ENCODE results near the gene PTPRA. TPM values are rescaled to one million over a fixed set of nuclear protein-coding genes. Genes with fewer than 3 reads are reported as not detected.

Gene PTPRA
- total RNA-seq, 1 experiment from 2014 or later: 57.0 TPM

DNA sequence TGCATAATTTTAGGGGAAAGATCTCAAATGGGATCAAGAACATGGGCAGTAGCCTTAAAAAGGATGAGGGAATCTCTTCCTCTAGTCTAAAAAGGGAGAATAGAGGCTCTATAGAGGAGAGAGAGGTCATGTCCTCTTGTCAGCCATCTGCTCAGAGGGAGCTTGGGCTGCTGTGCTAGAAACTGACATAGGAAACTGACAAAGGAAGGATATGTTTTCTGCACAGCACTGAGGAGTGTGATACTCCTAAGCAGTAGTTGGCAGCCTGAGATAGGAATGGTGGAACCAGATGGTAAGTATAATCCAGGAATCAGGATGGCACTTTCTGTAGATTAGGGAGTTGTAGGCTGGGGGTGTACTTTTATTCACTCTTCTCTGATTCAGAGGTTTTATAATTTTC is 59.2 kb downstream of the PTPRA start:
- intact Hi-C loops (cut with micrococcal nuclease; ENCODE audit: unreplicated experiment): no loop called here
- Mint-ChIP-seq H3K4me1 (ENCODE audit: low read depth, unreplicated experiment) (no peaks in the 10 kb centered on the region), H3K4me3 (ENCODE audit: unreplicated experiment) (no peak overlapping the region), H3K27ac (ENCODE audit: unreplicated experiment) (no peak overlapping the region), H3K27me3 (ENCODE audit: insufficient read depth, unreplicated experiment) (no peaks in the 10 kb centered on the region), H3K36me3 (ENCODE audit: insufficient read depth, unreplicated experiment) (peaks cover 8% of the 10 kb centered on the region), H3K9me3 (ENCODE audit: unreplicated experiment) (no peaks in the 10 kb centered on the region)
- Histone ChIP-seq H3K9me3 (no peaks in the 10 kb centered on the region; the same call in 1 of the 2 replicates), H3K27me3 (replicated peaks; ENCODE audit: control insufficient read depth, insufficient read depth, low read length) (no peaks in the 10 kb centered on the region), H3K4me3 (ENCODE audit: low read depth, low read length) (no peak overlapping the region), H3K36me3 (ENCODE audit: control insufficient read depth, insufficient read depth, low read length) (no peaks in the 10 kb centered on the region), H3K4me1 (no peaks in the 10 kb centered on the region)
- TF ChIP-seq, protein P1, sequence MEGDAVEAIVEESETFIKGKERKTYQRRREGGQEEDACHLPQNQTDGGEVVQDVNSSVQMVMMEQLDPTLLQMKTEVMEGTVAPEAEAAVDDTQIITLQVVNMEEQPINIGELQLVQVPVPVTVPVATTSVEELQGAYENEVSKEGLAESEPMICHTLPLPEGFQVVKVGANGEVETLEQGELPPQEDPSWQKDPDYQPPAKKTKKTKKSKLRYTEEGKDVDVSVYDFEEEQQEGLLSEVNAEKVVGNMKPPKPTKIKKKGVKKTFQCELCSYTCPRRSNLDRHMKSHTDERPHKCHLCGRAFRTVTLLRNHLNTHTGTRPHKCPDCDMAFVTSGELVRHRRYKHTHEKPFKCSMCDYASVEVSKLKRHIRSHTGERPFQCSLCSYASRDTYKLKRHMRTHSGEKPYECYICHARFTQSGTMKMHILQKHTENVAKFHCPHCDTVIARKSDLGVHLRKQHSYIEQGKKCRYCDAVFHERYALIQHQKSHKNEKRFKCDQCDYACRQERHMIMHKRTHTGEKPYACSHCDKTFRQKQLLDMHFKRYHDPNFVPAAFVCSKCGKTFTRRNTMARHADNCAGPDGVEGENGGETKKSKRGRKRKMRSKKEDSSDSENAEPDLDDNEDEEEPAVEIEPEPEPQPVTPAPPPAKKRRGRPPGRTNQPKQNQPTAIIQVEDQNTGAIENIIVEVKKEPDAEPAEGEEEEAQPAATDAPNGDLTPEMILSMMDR (IDR thresholded peaks at IDR 0.05; ENCODE audit: insufficient read depth in 1 of 2, low read depth in 1 of 2, low read length in 1 of 2, severe bottlenecking in 1 of 2, unreplicated experiment in 1 of 2): no peak
- BruUV-seq (replicated peaks): no TSS peak
- DNase-seq: no peak
- ChIA-PET POLR2A (no interaction called here), CTCF (interaction anchor here (0.9 kb wide), 1 partner anchor 18 kb away, joined by 3 read pairs; no protein-coding TSS in a partner anchor)

DNA sequence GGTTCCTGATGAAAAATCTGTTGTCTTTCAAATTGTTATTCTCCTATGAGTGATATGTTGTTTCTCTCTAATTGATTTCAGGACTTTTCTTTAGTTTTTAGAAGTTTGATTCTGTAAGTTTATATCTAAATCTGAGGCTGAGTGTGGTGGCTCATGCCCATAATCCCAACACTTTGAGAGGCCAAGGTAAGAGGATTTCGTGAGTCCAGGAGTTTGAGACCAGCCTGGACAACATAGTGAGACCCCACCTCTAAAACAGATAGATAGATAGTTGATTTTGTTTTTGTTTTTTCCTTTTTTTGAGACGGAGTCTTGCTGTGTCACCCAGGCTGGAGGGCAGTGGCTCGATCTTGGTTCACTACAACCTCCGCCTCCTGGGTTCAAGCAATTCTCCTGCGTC is 64.6 kb downstream of the PTPRA start:
- Histone ChIP-seq H3K4me3 (ENCODE audit: low read depth, low read length) (no peak overlapping the region), H3K27me3 (replicated peaks; ENCODE audit: control insufficient read depth, insufficient read depth, low read length) (no peaks in the 10 kb centered on the region), H3K36me3 (ENCODE audit: control insufficient read depth, insufficient read depth, low read length) (no peaks in the 10 kb centered on the region), H3K4me1 (no peaks in the 10 kb centered on the region), H3K9me3 (no peaks in the 10 kb centered on the region; the same call in 1 of the 2 replicates)
- Mint-ChIP-seq H3K27ac (ENCODE audit: unreplicated experiment) (no peak overlapping the region), H3K4me1 (ENCODE audit: low read depth, unreplicated experiment) (peaks cover 8% of the 10 kb centered on the region), H3K4me3 (ENCODE audit: unreplicated experiment) (no peak overlapping the region), H3K36me3 (ENCODE audit: insufficient read depth, unreplicated experiment) (peaks cover 7% of the 10 kb centered on the region), H3K27me3 (ENCODE audit: insufficient read depth, unreplicated experiment) (no peaks in the 10 kb centered on the region), H3K9me3 (ENCODE audit: unreplicated experiment) (no peaks in the 10 kb centered on the region)
- intact Hi-C loops (cut with micrococcal nuclease; ENCODE audit: unreplicated experiment): no loop called here
- CTCF ChIA-PET: no interaction called here
- no TSS peak for BruUV-seq (replicated peaks)
- TF ChIP-seq, protein P1 (IDR thresholded peaks at IDR 0.05; ENCODE audit: insufficient read depth in 1 of 2, low read depth in 1 of 2, low read length in 1 of 2, severe bottlenecking in 1 of 2, unreplicated experiment in 1 of 2): no peak
- POLR2A ChIA-PET: no interaction called here
- no peak for DNase-seq

DNA sequence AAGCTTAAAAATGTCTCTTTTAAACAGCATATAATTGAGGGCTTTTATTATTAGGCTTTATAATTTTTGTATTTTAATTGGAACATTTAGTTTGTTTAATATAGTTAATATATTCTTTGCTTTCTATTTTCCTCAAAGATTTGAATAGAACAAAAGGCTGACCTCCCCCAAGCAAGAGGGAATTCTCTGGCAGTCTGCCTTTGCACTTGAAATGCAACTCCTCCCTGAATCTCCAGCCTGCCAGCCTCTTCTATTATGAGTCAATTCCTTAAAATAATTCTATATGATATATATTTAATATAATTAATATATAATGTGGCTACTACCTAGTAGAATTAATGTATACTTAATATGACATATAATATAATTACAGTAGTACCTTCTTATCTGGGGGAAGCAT is 69.2 kb downstream of the PTPRA start:
- ChIA-PET POLR2A (interaction anchor here (0.6 kb wide), 1 partner anchor 14 kb away, joined by 6 read pairs; no protein-coding TSS in a partner anchor), CTCF (no interaction called here)
- Mint-ChIP-seq H3K27ac (ENCODE audit: unreplicated experiment) (no peak overlapping the region), H3K4me3 (ENCODE audit: unreplicated experiment) (no peak overlapping the region), H3K27me3 (ENCODE audit: insufficient read depth, unreplicated experiment) (no peaks in the 10 kb centered on the region), H3K9me3 (ENCODE audit: unreplicated experiment) (no peaks in the 10 kb centered on the region), H3K36me3 (ENCODE audit: insufficient read depth, unreplicated experiment) (no peaks in the 10 kb centered on the region), H3K4me1 (ENCODE audit: low read depth, unreplicated experiment) (peaks cover 21% of the 10 kb centered on the region)
- TF ChIP-seq, protein P1 (IDR thresholded peaks at IDR 0.05; ENCODE audit: insufficient read depth in 1 of 2, low read depth in 1 of 2, low read length in 1 of 2, severe bottlenecking in 1 of 2, unreplicated experiment in 1 of 2): no peak
- peaks cover 5% of the 10 kb centered on the region for H3K4me1 ChIP-seq
- no peaks in the 10 kb centered on the region; the same call in 1 of the 2 replicates for H3K36me3 ChIP-seq (ENCODE audit: control insufficient read depth, insufficient read depth, low read length)
- DNase-seq: no peak
- intact Hi-C loops (cut with micrococcal nuclease; ENCODE audit: unreplicated experiment): no loop called here
- no peaks in the 10 kb centered on the region for H3K27me3 ChIP-seq (replicated peaks; ENCODE audit: control insufficient read depth, insufficient read depth, low read length)
- no peaks in the 10 kb centered on the region; the same call in 1 of the 2 replicates for H3K9me3 ChIP-seq
- H3K4me3 ChIP-seq (ENCODE audit: low read depth, low read length): no peak overlapping the region
- BruUV-seq (replicated peaks): no TSS peak
